ENCODE data around the gene ZNF74.
"Not testable (repeated sequence)": the region's sequence is repeated elsewhere in the genome, so short reads cannot be mapped to it uniquely, and the experiment has no call there.

Gene ZNF74

DNA sequence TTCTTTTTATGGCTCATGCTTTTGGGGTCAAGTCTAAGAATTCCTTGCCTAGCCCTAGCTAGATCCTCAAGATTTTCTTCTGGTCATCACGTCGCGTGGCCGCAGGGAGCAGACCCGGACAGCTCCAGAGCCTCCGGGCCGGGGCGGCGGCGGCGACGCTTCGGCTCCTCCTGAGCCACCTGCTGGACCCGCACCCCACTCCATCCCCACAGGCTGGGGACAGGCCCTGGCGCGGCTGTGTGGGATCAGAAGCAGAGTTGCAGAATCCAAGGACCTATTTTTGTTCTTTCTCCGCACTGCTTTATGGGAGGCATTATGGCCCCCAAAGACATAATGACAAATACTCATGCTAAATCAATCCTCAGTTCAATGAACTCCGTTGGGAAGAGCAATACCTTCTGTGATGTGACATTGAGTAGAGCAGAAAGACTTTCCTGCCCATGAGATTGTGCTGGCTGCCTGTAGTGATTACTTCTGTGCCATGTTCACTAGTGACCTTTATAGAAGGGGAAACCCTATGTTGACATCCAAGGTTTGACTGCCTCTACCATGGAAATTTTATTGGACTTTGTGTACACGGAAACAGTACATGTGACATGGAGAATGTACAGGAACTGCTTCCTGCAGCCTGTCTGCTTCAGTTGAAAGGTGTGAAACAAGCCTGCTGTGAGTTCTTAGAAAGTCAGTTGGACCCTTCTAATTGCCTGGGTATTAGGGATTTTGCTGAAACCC is 56.0 kb downstream of the ZNF74 start:
- H3K36me3 ChIP-seq (ENCODE audit: control insufficient read depth in 1 of 2, insufficient read depth in 2 of 2, low read length in 2 of 2), result peaks cover 8 to 16% of the 10 kb centered on the region in 2 experiments
- DNase-seq, result no peak
- no peak overlapping the region for H4K12ac ChIP-seq (ENCODE audit: low read depth, low read length)
- H3K23ac ChIP-seq (ENCODE audit: low read length), result no peak overlapping the region
- H3K9me3 ChIP-seq (ENCODE audit: insufficient read depth, low read depth, low read length), result no peaks in the 10 kb centered on the region
- WGBS (ENCODE audit: extremely low coverage, insufficient coverage, insufficient read length), result no CpG with 5 or more reads among the region's 19 CpGs
- no peak overlapping the region for H2BK5ac ChIP-seq (ENCODE audit: low read depth, low read length, poor library complexity)
- H3K27me3 ChIP-seq (ENCODE audit: insufficient read depth, low read length), result no peaks in the 10 kb centered on the region
- no peak overlapping the region for H2BK12ac ChIP-seq (ENCODE audit: low read length)
- no peak overlapping the region for H3K18ac ChIP-seq (ENCODE audit: low read length)
- H4K91ac ChIP-seq (ENCODE audit: low read depth, low read length), result no peak overlapping the region
- H2AFZ ChIP-seq (ENCODE audit: insufficient read depth, low read length, poor library complexity), result no peak overlapping the region
- no peak overlapping the region for H2AK5ac ChIP-seq (ENCODE audit: low read length)
- no peaks in the 10 kb centered on the region for H3K79me2 ChIP-seq (ENCODE audit: control insufficient read depth, insufficient read depth, low read length, poor library complexity)
- no peak overlapping the region for H3K14ac ChIP-seq (ENCODE audit: low read length)
- H3K4me1 ChIP-seq (ENCODE audit: control insufficient read depth in 1 of 2, insufficient read depth in 2 of 2, low read length in 2 of 2), result no peaks in the 10 kb centered on the region
- no peak overlapping the region for H3K9ac ChIP-seq (ENCODE audit: low read length)
- no peak overlapping the region for H3K27ac ChIP-seq (ENCODE audit: low read depth, low read length)
- H3K4me3 ChIP-seq (ENCODE audit: low read depth, low read length), result no peak overlapping the region
- no peaks in the 10 kb centered on the region for H3K79me1 ChIP-seq (ENCODE audit: low read length)
- H4K8ac ChIP-seq (ENCODE audit: low read depth, low read length), result no peak overlapping the region
- H2BK120ac ChIP-seq (ENCODE audit: insufficient read depth, low read length, poor library complexity), result no peak overlapping the region
- no peak overlapping the region for H3K4me2 ChIP-seq (ENCODE audit: low read length)
- H3K4ac ChIP-seq (ENCODE audit: low read depth, low read length), result no peak overlapping the region

DNA sequence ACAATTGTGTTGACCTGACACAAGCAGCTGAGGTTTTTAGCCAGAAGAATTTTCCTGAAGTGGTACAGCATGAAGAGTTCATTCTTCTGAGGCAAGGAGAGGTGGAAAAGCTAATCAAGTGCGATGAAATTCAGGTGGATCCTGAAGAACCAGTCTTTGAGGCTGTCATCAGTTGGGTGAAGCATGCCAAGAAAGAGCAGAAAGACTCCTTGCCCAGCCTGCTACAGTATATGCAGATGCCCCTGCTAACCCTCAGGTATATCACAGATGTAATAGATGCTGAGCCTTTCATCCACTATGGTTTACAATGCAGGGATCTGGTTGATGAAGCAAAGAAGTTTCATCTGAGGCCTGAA is 56.6 kb downstream of the ZNF74 start:
- H2AFZ ChIP-seq (ENCODE audit: insufficient read depth, low read length, poor library complexity), result no peak overlapping the region
- H3K36me3 ChIP-seq (ENCODE audit: control insufficient read depth in 1 of 2, insufficient read depth in 2 of 2, low read length in 2 of 2), result peaks cover 8 to 14% of the 10 kb centered on the region in 2 experiments
- no peak overlapping the region for H3K23ac ChIP-seq (ENCODE audit: low read length)
- no peak overlapping the region for H3K14ac ChIP-seq (ENCODE audit: low read length)
- no peak overlapping the region for H3K27ac ChIP-seq (ENCODE audit: low read depth, low read length)
- no peak overlapping the region for H3K18ac ChIP-seq (ENCODE audit: low read length)
- no CpG with 5 or more reads among the region's 1 CpG for WGBS (ENCODE audit: extremely low coverage, insufficient coverage, insufficient read length)
- no peak overlapping the region for H3K4me3 ChIP-seq (ENCODE audit: low read depth, low read length)
- H4K91ac ChIP-seq (ENCODE audit: low read depth, low read length), result no peak overlapping the region
- H3K27me3 ChIP-seq (ENCODE audit: insufficient read depth, low read length), result no peaks in the 10 kb centered on the region
- H2BK5ac ChIP-seq (ENCODE audit: low read depth, low read length, poor library complexity), result no peak overlapping the region
- no peaks in the 10 kb centered on the region for H3K79me1 ChIP-seq (ENCODE audit: low read length)
- no peak overlapping the region for H2BK12ac ChIP-seq (ENCODE audit: low read length)
- no peaks in the 10 kb centered on the region for H3K4me1 ChIP-seq (ENCODE audit: control insufficient read depth in 1 of 2, insufficient read depth in 2 of 2, low read length in 2 of 2)
- no peak for DNase-seq
- H3K9ac ChIP-seq (ENCODE audit: low read length), result no peak overlapping the region
- no peaks in the 10 kb centered on the region for H3K9me3 ChIP-seq (ENCODE audit: insufficient read depth, low read depth, low read length)
- no peak overlapping the region for H2BK120ac ChIP-seq (ENCODE audit: insufficient read depth, low read length, poor library complexity)
- H3K79me2 ChIP-seq (ENCODE audit: control insufficient read depth, insufficient read depth, low read length, poor library complexity), result no peaks in the 10 kb centered on the region
- no peak overlapping the region for H2AK5ac ChIP-seq (ENCODE audit: low read length)
- no peak overlapping the region for H3K4me2 ChIP-seq (ENCODE audit: low read length)
- no peak overlapping the region for H3K4ac ChIP-seq (ENCODE audit: low read depth, low read length)
- H4K12ac ChIP-seq (ENCODE audit: low read depth, low read length), result no peak overlapping the region
- H4K8ac ChIP-seq (ENCODE audit: low read depth, low read length), result no peak overlapping the region

DNA sequence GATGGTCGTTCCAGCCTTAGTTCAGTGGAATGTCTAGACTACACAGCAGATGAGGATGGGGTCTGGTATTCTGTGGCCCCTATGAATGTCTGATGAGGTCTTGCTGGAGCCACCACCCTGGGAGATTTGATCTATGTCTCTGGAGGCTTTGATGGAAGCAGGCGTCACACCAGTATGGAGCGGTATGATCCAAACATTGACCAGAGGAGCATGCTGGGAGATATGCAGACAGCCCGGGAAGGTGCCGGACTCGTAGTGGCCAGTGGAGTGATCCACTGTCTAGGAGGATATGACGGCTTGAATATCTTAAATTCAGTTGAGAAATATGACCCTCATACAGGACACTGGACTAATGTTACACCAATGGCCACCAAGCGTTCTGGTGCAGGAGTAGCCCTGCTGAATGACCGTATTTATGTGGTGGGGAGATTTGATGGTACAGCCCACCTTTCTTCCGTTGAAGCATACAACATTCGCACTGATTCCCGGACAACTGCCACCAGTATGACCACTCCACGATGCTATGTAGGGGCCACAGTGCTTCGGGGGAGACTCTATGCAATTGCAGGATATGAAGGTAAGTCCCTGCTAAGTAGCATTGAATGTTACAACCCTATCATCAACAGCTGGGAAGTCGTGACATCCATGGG is 57.3 kb downstream of the ZNF74 start:
- not testable (repeated sequence) for H2BK120ac ChIP-seq (ENCODE audit: insufficient read depth, low read length, poor library complexity); H2AFZ ChIP-seq (ENCODE audit: insufficient read depth, low read length, poor library complexity); H3K27me3 ChIP-seq (ENCODE audit: insufficient read depth, low read length); H4K12ac ChIP-seq (ENCODE audit: low read depth, low read length); H3K9ac ChIP-seq (ENCODE audit: low read length); H4K91ac ChIP-seq (ENCODE audit: low read depth, low read length); H3K79me1 ChIP-seq (ENCODE audit: low read length); H3K9me3 ChIP-seq (ENCODE audit: insufficient read depth, low read depth, low read length); H3K23ac ChIP-seq (ENCODE audit: low read length); H3K36me3 ChIP-seq (ENCODE audit: control insufficient read depth in 1 of 2, insufficient read depth in 2 of 2, low read length in 2 of 2); H3K27ac ChIP-seq (ENCODE audit: low read depth, low read length); H4K8ac ChIP-seq (ENCODE audit: low read depth, low read length); H3K4ac ChIP-seq (ENCODE audit: low read depth, low read length); H3K4me3 ChIP-seq (ENCODE audit: low read depth, low read length); H3K4me1 ChIP-seq (ENCODE audit: control insufficient read depth in 1 of 2, insufficient read depth in 2 of 2, low read length in 2 of 2); H2BK5ac ChIP-seq (ENCODE audit: low read depth, low read length, poor library complexity); H2BK12ac ChIP-seq (ENCODE audit: low read length); H3K4me2 ChIP-seq (ENCODE audit: low read length); DNase-seq; H3K18ac ChIP-seq (ENCODE audit: low read length); H3K14ac ChIP-seq (ENCODE audit: low read length); H3K79me2 ChIP-seq (ENCODE audit: control insufficient read depth, insufficient read depth, low read length, poor library complexity); H2AK5ac ChIP-seq (ENCODE audit: low read length)
- no CpG with 5 or more reads among the region's 15 CpGs for WGBS (ENCODE audit: extremely low coverage, insufficient coverage, insufficient read length)

DNA sequence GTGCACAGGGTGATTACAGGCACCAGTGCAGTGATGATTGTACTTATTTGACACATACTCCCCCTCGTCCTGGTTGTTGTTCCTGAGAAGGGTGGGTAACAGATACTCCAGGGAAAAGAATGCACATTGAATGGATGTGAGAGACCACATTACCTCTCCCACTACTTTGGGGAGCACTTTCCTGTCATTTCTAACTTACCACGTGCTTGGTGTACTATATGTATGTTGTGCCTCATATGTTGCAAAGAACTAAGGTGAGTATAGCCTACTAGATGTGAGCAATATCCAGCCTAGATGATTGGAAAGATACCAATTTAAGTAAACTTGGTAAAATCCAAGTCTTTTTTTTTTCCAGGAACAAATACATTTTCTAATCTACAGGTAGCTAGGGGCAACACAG is 58.0 kb downstream of the ZNF74 start:
- Histone ChIP-seq H3K4me3 (ENCODE audit: low read depth, low read length) (no peak overlapping the region), H2BK12ac (ENCODE audit: low read length) (no peak overlapping the region), H3K4me1 (ENCODE audit: control insufficient read depth in 1 of 2, insufficient read depth in 2 of 2, low read length in 2 of 2) (peaks cover 3 to 5% of the 10 kb centered on the region in 2 experiments), H2BK120ac (ENCODE audit: insufficient read depth, low read length, poor library complexity) (no peak overlapping the region), H3K23ac (ENCODE audit: low read length) (no peak overlapping the region), H3K9me3 (ENCODE audit: insufficient read depth, low read depth, low read length) (no peaks in the 10 kb centered on the region), H3K79me1 (ENCODE audit: low read length) (peaks cover 3% of the 10 kb centered on the region), H4K91ac (ENCODE audit: low read depth, low read length) (no peak overlapping the region), H3K9ac (ENCODE audit: low read length) (no peak overlapping the region), H4K12ac (ENCODE audit: low read depth, low read length) (no peak overlapping the region), H3K14ac (ENCODE audit: low read length) (no peak overlapping the region), H4K8ac (ENCODE audit: low read depth, low read length) (no peak overlapping the region), H3K27ac (ENCODE audit: low read depth, low read length) (no peak overlapping the region), H2AK5ac (ENCODE audit: low read length) (no peak overlapping the region), H3K27me3 (ENCODE audit: insufficient read depth, low read length) (no peaks in the 10 kb centered on the region), H3K36me3 (ENCODE audit: control insufficient read depth in 1 of 2, insufficient read depth in 2 of 2, low read length in 2 of 2) (peaks cover 0 to 5% of the 10 kb centered on the region in 2 experiments), H3K4ac (ENCODE audit: low read depth, low read length) (no peak overlapping the region), H3K4me2 (ENCODE audit: low read length) (no peak overlapping the region), H2AFZ (ENCODE audit: insufficient read depth, low read length, poor library complexity) (no peak overlapping the region), H2BK5ac (ENCODE audit: low read depth, low read length, poor library complexity) (no peak overlapping the region), H3K18ac (ENCODE audit: low read length) (no peak overlapping the region), H3K79me2 (ENCODE audit: control insufficient read depth, insufficient read depth, low read length, poor library complexity) (no peaks in the 10 kb centered on the region)
- WGBS (ENCODE audit: extremely low coverage, insufficient coverage, insufficient read length), result no CpG with 5 or more reads among the region's 2 CpGs
- DNase-seq, result no peak

All from trophoblast cell (in vitro differentiated cells and primary cell).